Large intestine (tissue), 3 donors: ENCODE measurements around the gene LMO2. TPM values are rescaled to one million over a fixed set of nuclear protein-coding genes. Genes with fewer than 3 reads are reported as not detected.

ENCODE experiments used
- DNase-seq, 2 donors: peaks; one replicate each; pipeline versions ENCODE4 v3.0.0 to v3.0.0-alpha.2; 2013
- H3K27ac ChIP-seq: one replicate; pipeline ENCODE4 v1.5.1; 2013; ENCODE audit warnings: low read length
- H3K27me3 ChIP-seq: 2 replicates; pipeline ENCODE4 v1.6.1; 2013; ENCODE audit warnings: low read length; ENCODE audit not compliant: control insufficient read depth, insufficient read depth
- H3K36me3 ChIP-seq: 2 replicates; pipeline ENCODE4 v1.6.1; 2013; ENCODE audit warnings: low read length; ENCODE audit not compliant: control insufficient read depth, insufficient read depth
- H3K4me1 ChIP-seq: one replicate; pipeline ENCODE4 v1.6.1; 2013; ENCODE audit warnings: low read length; ENCODE audit not compliant: control insufficient read depth, insufficient read depth
- H3K4me3 ChIP-seq: one replicate; pipeline ENCODE4 v1.5.1; 2013; ENCODE audit warnings: low read length
- H3K9me3 ChIP-seq: one replicate; pipeline ENCODE4 v1.6.1; 2013; ENCODE audit warnings: mild to moderate bottlenecking, low read depth, low read length, moderate library complexity; ENCODE audit not compliant: control insufficient read depth
- WGBS: methylation state at CpG from one replicate; pipeline ENCODE4 v1.1.5; 2013; ENCODE audit warnings: low lambda C conversion rate; ENCODE audit not compliant: insufficient coverage; 5-methylcytosine and 5-hydroxymethylcytosine counted together
- polyA plus RNA-seq: library from polyadenylated mRNA; unstranded; fragments of 120-200 nt; gene quantifications from one replicate; pipeline ENCODE4 v1.2.1, GENCODE V29; 2013

The LMO2 gene
- polyA plus RNA-seq, 1 donor, result 11.8 TPM

DNA sequence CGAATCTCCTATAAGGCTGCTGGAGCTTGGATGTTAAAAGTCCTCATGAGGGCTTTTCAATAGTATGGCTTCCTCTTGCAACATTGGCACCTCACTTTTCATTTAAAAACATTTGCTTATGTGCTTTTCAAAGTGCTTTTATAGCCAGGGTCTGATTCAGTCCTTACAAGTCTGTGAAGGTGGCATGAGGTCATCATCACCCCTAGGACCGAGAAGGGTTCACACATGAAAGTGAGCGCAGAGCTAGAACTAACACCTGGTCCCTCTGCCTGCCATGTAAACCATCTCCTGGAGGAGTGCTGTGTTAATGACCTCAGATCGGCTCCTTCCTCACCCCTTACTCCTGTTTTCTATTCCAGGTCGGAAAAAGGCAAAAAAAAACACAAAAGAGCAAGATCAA is 12.2 kb upstream of the LMO2 start:
- DNase-seq, result no peak
- H3K27ac ChIP-seq, result no peak overlapping the region
- 47% methylated on average over 2 of the region's 5 CpGs for WGBS
- H3K9me3 ChIP-seq, result no peaks in the 10 kb centered on the region
- H3K4me3 ChIP-seq, result no peak overlapping the region
- H3K27me3 ChIP-seq, result no peaks in the 10 kb centered on the region
- no peaks in the 10 kb centered on the region for H3K36me3 ChIP-seq
- no peaks in the 10 kb centered on the region for H3K4me1 ChIP-seq

- Histone ChIP-seq H3K4me1 (no peaks in the 10 kb centered on the region), H3K27me3 (no peaks in the 10 kb centered on the region), H3K27ac (no peak overlapping the region), H3K36me3 (no peaks in the 10 kb centered on the region), H3K4me3 (no peak overlapping the region), H3K9me3 (no peaks in the 10 kb centered on the region)
- DNase-seq, result no peak
- 87% methylated on average over 3 of the region's 7 CpGs for WGBS
These were observed 8.4 kb upstream of the LMO2 start for GRCh38 chr11:33900159-33900840.

DNA sequence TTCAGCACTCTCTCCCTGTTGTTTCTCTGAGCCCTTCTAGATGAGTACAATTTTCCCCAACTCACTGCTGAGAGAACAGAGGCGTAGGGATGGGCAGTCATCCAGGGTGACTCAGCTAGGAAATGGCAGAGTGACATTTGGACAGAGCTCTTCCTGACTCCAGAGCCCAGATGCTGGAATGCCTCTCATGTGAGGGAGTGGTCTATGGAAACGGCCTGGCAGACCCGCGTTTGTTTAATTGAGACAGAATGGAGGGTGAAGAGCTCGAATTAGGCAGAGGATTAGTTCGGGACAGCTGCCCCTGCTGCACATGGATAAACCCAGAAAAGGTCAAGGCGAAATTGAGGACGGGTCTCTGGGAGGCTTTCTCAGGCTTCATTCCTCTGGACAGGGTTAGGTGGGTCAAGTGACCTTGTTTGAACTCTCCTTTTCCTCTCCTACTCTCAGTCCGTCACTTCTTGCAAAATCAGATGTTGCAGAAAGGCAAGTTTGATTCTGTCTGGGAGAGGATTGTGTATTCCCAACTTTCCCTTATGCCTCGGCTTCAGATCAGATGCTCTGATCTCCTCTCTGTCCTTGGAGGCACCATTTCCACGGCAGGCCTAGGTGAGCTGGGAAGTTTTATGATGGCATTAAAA is 7.6 kb upstream of the LMO2 start:
- Histone ChIP-seq H3K27me3 (no peaks in the 10 kb centered on the region), H3K4me1 (no peaks in the 10 kb centered on the region), H3K27ac (no peak overlapping the region), H3K9me3 (no peaks in the 10 kb centered on the region), H3K4me3 (no peak overlapping the region), H3K36me3 (no peaks in the 10 kb centered on the region)
- WGBS, result no CpG with 5 or more reads among the region's 11 CpGs
- peak in 1 of 2 donors; percentile 18 for DNase-seq

- Histone ChIP-seq H3K4me3 (no peak overlapping the region), H3K4me1 (no peaks in the 10 kb centered on the region), H3K36me3 (no peaks in the 10 kb centered on the region), H3K27ac (no peak overlapping the region), H3K9me3 (no peaks in the 10 kb centered on the region), H3K27me3 (peaks cover under 1% of the 10 kb centered on the region)
- no peak for DNase-seq
- 100% methylated on average over 1 of the region's 3 CpGs for WGBS
These were observed 7.1 kb upstream of the LMO2 start for GRCh38 chr11:33898957-33899356.

DNA sequence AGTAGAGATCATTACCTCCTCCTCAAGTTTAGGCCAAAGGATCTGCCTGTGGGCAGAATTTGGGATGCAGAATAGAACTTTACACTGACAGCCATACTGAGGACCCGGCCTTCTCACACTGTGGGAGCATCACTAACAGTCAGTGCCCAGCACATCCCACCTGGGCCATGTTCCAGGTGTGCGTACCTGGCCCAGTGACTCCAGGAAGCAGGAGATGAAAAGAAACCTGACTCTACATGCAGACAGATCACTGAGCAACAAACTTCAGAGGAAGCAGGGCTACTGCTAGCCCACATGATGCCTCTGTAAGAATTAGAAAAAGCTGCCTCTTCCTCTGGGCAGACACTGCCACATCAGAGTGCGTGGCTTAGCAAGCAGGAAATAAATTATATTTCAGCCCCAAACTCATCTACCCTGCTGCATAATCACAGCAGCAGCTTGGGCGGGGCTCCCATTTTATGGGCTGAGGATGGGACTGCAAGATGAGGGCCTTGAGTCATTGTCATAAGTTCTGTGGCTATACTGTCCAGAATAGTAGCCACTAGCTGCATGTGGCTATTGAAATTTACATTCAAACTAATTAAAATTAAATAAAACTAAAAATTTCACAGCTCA is 6.0 kb upstream of the LMO2 start:
- Histone ChIP-seq H3K27ac (no peak overlapping the region), H3K4me1 (no peaks in the 10 kb centered on the region), H3K36me3 (no peaks in the 10 kb centered on the region), H3K9me3 (no peaks in the 10 kb centered on the region), H3K4me3 (no peak overlapping the region), H3K27me3 (peaks cover 3% of the 10 kb centered on the region)
- WGBS, result no CpG with 5 or more reads among the region's 4 CpGs
- DNase-seq, result no peak

- 100% methylated on average over 2 of the region's 2 CpGs for WGBS
- peaks cover 3% of the 10 kb centered on the region for H3K27me3 ChIP-seq
- no peak overlapping the region for H3K4me3 ChIP-seq
- H3K4me1 ChIP-seq, result no peaks in the 10 kb centered on the region
- no peak for DNase-seq
- no peaks in the 10 kb centered on the region for H3K36me3 ChIP-seq
- H3K9me3 ChIP-seq, result no peaks in the 10 kb centered on the region
- no peak overlapping the region for H3K27ac ChIP-seq
These were observed 5.0 kb upstream of the LMO2 start for GRCh38 chr11:33896911-33897310.

- Histone ChIP-seq H3K4me1 (peaks cover 4% of the 10 kb centered on the region), H3K36me3 (no peaks in the 10 kb centered on the region), H3K4me3 (no peak overlapping the region), H3K27me3 (peaks cover 3% of the 10 kb centered on the region), H3K27ac (no peak overlapping the region), H3K9me3 (no peaks in the 10 kb centered on the region)
- DNase-seq, result no peak
- no CpG with 5 or more reads among the region's 2 CpGs for WGBS
These were observed 3.9 kb upstream of the LMO2 start for GRCh38 chr11:33895752-33896137.

- peaks cover 3% of the 10 kb centered on the region for H3K27me3 ChIP-seq
- H3K4me3 ChIP-seq, result no peak overlapping the region
These were observed 2.5 kb upstream of the LMO2 start for GRCh38 chr11:33894398-33894746.

DNA sequence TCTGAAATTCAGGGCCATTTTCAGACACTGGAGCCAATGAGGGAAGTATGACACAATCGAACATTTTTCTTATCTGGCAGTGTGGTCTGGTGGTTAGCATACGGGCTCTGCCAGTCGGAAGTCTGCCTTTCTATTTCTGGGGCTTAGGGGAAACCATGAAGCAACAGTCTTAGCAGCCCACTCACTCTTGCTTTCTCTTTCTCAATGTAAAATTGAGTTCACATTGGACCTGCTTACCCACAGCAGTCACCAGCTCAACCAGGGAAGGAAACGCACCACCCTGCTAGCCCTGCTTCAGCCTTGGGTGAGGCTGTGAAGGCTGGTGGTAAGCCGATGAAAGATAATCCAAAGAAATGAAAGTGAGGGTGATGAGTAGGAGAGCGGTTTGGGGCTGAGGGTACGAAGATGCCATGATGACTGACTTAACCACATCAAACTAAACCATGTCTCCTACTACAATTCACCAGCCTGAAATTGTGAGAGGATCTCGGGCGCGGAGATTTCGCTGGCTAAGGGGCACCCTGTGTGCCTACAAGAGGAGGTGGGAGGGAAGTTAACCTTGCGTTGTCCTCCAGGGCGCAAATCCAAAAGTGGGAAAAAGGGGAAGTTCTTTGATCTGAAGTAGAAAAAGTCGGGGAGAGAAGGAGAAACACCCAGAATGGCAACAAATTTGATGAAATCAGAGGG is 2.0 kb upstream of the LMO2 start:
- Histone ChIP-seq H3K9me3 (no peaks in the 10 kb centered on the region), H3K36me3 (no peaks in the 10 kb centered on the region), H3K4me3 (no peak overlapping the region), H3K4me1 (peaks cover 5% of the 10 kb centered on the region), H3K27ac (no peak overlapping the region), H3K27me3 (peaks cover 3% of the 10 kb centered on the region)
- WGBS, result 54% methylated on average over 3 of the region's 14 CpGs
- no peak for DNase-seq

More at GRCh38 chr11:33894398-33894746, 2.5 kb upstream of the LMO2 start:
- no peaks in the 10 kb centered on the region for H3K9me3 ChIP-seq
- H3K4me1 ChIP-seq, result peaks cover 5% of the 10 kb centered on the region
- no peak overlapping the region for H3K27ac ChIP-seq
- no CpG with 5 or more reads among the region's 4 CpGs for whole genome bisulfite sequencing
- no peak for DNase-seq
- H3K36me3 ChIP-seq, result no peaks in the 10 kb centered on the region

DNA sequence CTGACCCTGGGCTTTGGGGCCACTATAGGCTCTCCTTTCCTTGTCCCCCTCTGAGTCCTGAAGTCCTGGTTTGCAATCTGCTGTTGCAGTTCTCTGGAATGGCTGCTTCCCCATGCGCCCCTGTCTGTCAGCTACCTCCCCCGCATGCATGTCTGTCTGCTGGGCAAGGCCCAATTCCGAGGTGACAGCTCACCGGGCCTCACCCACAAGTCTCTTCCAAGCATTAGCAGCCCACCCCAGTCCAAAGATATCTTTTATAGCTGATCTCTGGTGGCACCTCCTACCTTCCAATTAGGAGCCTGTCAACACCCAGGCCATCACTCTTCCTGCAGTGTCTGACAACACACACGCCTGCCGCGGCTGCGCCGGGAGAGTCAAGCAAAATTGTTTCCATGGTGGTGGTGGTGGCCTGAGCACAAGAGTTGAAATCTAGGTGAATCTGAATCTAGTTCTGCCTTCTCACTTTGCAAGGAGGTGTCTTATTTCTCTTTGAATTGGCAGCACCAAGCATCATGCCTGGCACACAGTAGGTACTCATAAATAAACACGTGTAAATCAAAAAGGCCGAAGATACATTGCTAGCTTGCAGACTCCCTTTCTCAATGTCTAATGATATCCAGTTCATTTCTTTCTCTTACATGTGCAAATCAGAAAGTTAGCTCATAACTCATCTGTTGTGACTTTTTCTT is 1.2 kb upstream of the LMO2 start:
- no peaks in the 10 kb centered on the region for H3K36me3 ChIP-seq
- no peak overlapping the region for H3K4me3 ChIP-seq
- no peak overlapping the region for H3K27ac ChIP-seq
- peaks cover 5% of the 10 kb centered on the region for H3K4me1 ChIP-seq
- H3K9me3 ChIP-seq, result no peaks in the 10 kb centered on the region
- DNase-seq, result no peak
- WGBS, result 90% methylated on average over 2 of the region's 11 CpGs
- H3K27me3 ChIP-seq, result peaks cover 3% of the 10 kb centered on the region
